Kidney (tissue), 14 donors: Measurements from ENCODE around the gene APC2. TPM values are rescaled to one million over a fixed set of nuclear protein-coding genes. Genes with fewer than 3 reads are reported as not detected.

Source experiments
- DNase-seq, 5 donors: peaks; one replicate each; pipeline ENCODE4 v3.0.0-alpha.2; 2013 to 2020
- FAIRE-seq: peaks from 2 replicates; lab custom pipeline; 2012; peaks lifted over from hg19 to GRCh38; lab: Jason Lieb, UNC
- H3K27ac ChIP-seq, 2 donors: one replicate each; pipeline ENCODE4 v1.7.0; 2013; ENCODE audit warnings: low read depth in 2 of 2, low read length in 2 of 2, inconsistent platforms in 1 of 2
- H3K27me3 ChIP-seq: one replicate; pipeline ENCODE4 v1.7.1; 2013; ENCODE audit warnings: low read length, inconsistent platforms; ENCODE audit not compliant: control insufficient read depth, insufficient read depth
- H3K36me3 ChIP-seq, 3 donors: one replicate each; pipeline versions ENCODE4 v1.7.0 to v1.7.1; 2013; ENCODE audit warnings: low read length in 3 of 3, control low read depth in 1 of 3, inconsistent platforms in 1 of 3; ENCODE audit not compliant: insufficient read depth in 3 of 3, control insufficient read depth in 2 of 3
- H3K4me1 ChIP-seq, 3 donors: one replicate each; pipeline versions ENCODE4 v1.7.0 to v1.7.1; 2013; ENCODE audit warnings: low read length in 3 of 3, inconsistent platforms in 1 of 3, low read depth in 1 of 3; ENCODE audit not compliant: control insufficient read depth in 2 of 3, insufficient read depth in 2 of 3
- H3K4me3 ChIP-seq, 3 donors: one replicate each; pipeline versions ENCODE4 v1.7.0 to v1.8.1; 2013; ENCODE audit warnings: low read length in 3 of 3, control low read depth in 1 of 3, inconsistent platforms in 1 of 3
- H3K9ac ChIP-seq, 3 donors: one replicate each; pipeline versions ENCODE4 v1.7.0 to v1.7.1; 2013; ENCODE audit warnings: low read length in 3 of 3, control low read depth in 1 of 3, inconsistent platforms in 1 of 3
- H3K9me3 ChIP-seq, 3 donors: one replicate each; pipeline versions ENCODE4 v1.7.0 to v1.7.1; 2013; ENCODE audit warnings: low read length in 3 of 3, control low read depth in 1 of 3, inconsistent platforms in 1 of 3; ENCODE audit not compliant: control insufficient read depth in 2 of 3, insufficient read depth in 1 of 3
- CTCF ChIP-seq: IDR thresholded peaks from 3 replicates; pipeline ENCODE4 v1.5.1; 2012; ENCODE audit warnings: mild to moderate bottlenecking, moderate library complexity, borderline replicate concordance; ENCODE audit not compliant: insufficient read depth; ENCODE audit errors: extremely low read depth
- intact Hi-C: fragments of 100-400 bp; cut with DNase I; formaldehyde crosslinking; loops from one replicate; pipeline ENCODE4 v1.11.1; 2022
- polyA plus RNA-seq: library from polyadenylated mRNA; stranded (reverse); fragments of 350-450 nt; fragmentation: Illumina TruSeq; extraction: RNeasy Lipid Tissue Mini Kit (QIAGEN cat#74804); gene quantifications from one replicate; pipeline ENCODE4 v1.2.3, GENCODE V29; 2014; ENCODE audit warnings: low read depth, low replicate concordance; ENCODE audit not compliant: insufficient read depth
- total RNA-seq: library from RNA; stranded (reverse); fragmentation: NEBNext Ultra II Directional; extraction: Animal tissue kit (Norgen Biotek cat#: 25700); gene quantifications from one replicate; pipeline ENCODE4 v1.2.1, GENCODE V29; 2021
- donor health status: control.
- donor health status: control.
- donor health status: control.
- donor health status: control.
- donor health status: control.
- donor health status: DM: yes; HTN: yes; CAD: no.
- donor health status: Normal renal cell carcinoma (clear cell type).

APC2 gene
- total and polyA plus RNA-seq, 2 donors from 2014 or later, result 0.25 TPM; not detected in 1

GRCh38 chr19:1472231-1473084 lies 22.5 kb downstream of the APC2 start:
- H3K4me3 ChIP-seq, result no peak overlapping the region
- FAIRE-seq (no peak), DNase-seq (peak in 2 of 5 donors; percentile 51 to 73)
- intact Hi-C loops, result no loop called here
- peaks cover 0 to 29% (median 4%) of the 10 kb centered on the region in 3 donors for H3K4me1 ChIP-seq
- H3K36me3 ChIP-seq, result peaks cover 0 to 3% (median 0%) of the 10 kb centered on the region in 3 donors
- H3K27me3 ChIP-seq, result peaks cover 16% of the 10 kb centered on the region
- no peak overlapping the region for H3K9ac ChIP-seq
- no peaks in the 10 kb centered on the region for H3K9me3 ChIP-seq
- TF ChIP-seq CTCF, result no peak
- no peak overlapping the region for H3K27ac ChIP-seq

GRCh38 chr19:1473085-1473851 lies 23.3 kb downstream of the APC2 start:
- intact Hi-C loops, result no loop called here
- FAIRE-seq (no peak), DNase-seq (peak in 1 of 5 donors; percentile 66)
- Histone ChIP-seq H3K36me3 (peaks cover 0 to 5% (median 0%) of the 10 kb centered on the region in 3 donors), H3K9ac (no peak overlapping the region), H3K9me3 (no peaks in the 10 kb centered on the region), H3K4me1 (peaks cover 0 to 25% (median 4%) of the 10 kb centered on the region in 3 donors), H3K4me3 (no peak overlapping the region), H3K27ac (no peak overlapping the region), H3K27me3 (peaks cover 15% of the 10 kb centered on the region)
- TF ChIP-seq CTCF, result no peak

- no peak for TF ChIP-seq CTCF
- H3K9ac ChIP-seq, result no peak overlapping the region
- DNase-seq (no peak), FAIRE-seq (no peak)
- peaks cover 0 to 22% (median 4%) of the 10 kb centered on the region in 3 donors for H3K4me1 ChIP-seq
- H3K4me3 ChIP-seq, result no peak overlapping the region
- peaks cover 13% of the 10 kb centered on the region for H3K27me3 ChIP-seq
- peaks cover 0 to 5% (median 0%) of the 10 kb centered on the region in 3 donors for H3K36me3 ChIP-seq
- intact Hi-C loops, result no loop called here
- no peaks in the 10 kb centered on the region for H3K9me3 ChIP-seq
- H3K27ac ChIP-seq, result no peak overlapping the region
These were observed 24.3 kb downstream of the APC2 start for GRCh38 chr19:1474011-1474764.
